K562 (cell line): ENCODE measurements around the gene IRGQ. TPM values are rescaled to one million over a fixed set of nuclear protein-coding genes. Genes with fewer than 3 reads are reported as not detected.

Experiments
- ADNP ChIP-seq: fragments of 200-800 bp; sonication (Bioruptor generic); IDR thresholded peaks from 2 replicates; pipeline ENCODE4 v1.6.1; 2016; ENCODE audit warnings: missing genetic modification characterization, missing compliant biosample characterization
- CREM ChIP-seq: IDR thresholded peaks from 2 replicates; pipeline ENCODE4 v1.6.1; 2014; ENCODE audit warnings: antibody characterized with exemption, low read depth
- FOXA3 ChIP-seq, 2 experiments: fragments of 450-650 bp in 1 of 2; sonication (generic) in 1 of 2; formaldehyde crosslinking; IDR thresholded peaks in 1 of 2; conservative IDR thresholded peaks in 1 of 2; 2 replicates each; pipeline versions ENCODE4 v1.4.0 to v1.8.0; 2020 to 2022; ENCODE audit warnings: mild to moderate bottlenecking in 2 of 2, missing genetic modification reagents in 1 of 2
- KLF16 ChIP-seq: IDR thresholded peaks from 2 replicates; pipeline ENCODE4 v1.6.1; 2016; ENCODE audit warnings: antibody characterized with exemption
- MAZ ChIP-seq, 2 experiments: fragments of 450-650 bp in 1 of 2; sonication (generic) in 1 of 2; formaldehyde crosslinking; IDR thresholded peaks in 1 of 2; conservative IDR thresholded peaks in 1 of 2; 2 replicates each; pipeline versions ENCODE4 v1.4.0 to v1.5.0; 2020; ENCODE audit warnings: mild to moderate bottlenecking in 1 of 2, missing genetic modification reagents in 1 of 2
- MBD2 ChIP-seq: sonication (generic); IDR thresholded peaks from 2 replicates; pipeline ENCODE4 v1.6.1; 2016; ENCODE audit warnings: low read depth, borderline replicate concordance
- MCM7 ChIP-seq, 2 experiments: fragments of 450-650 bp; IDR thresholded peaks; 2 replicates each; pipeline ENCODE4 v1.6.1; 2016 to 2018
- SMARCE1 ChIP-seq: fragments of 450-650 bp; IDR thresholded peaks from 2 replicates; pipeline ENCODE4 v1.7.1; 2016; ENCODE audit warnings: mild to moderate bottlenecking
- ZKSCAN1 ChIP-seq: fragments of 150-350 bp; IDR thresholded peaks from 2 replicates; pipeline ENCODE4 v1.6.1; 2016; ENCODE audit warnings: low read depth, low read length
- ZNF217 ChIP-seq: sonication (generic); formaldehyde crosslinking; IDR thresholded peaks from 2 replicates; pipeline ENCODE4 v1.8.0; 2022; ENCODE audit warnings: mild to moderate bottlenecking, missing genetic modification reagents
- ZNF586 ChIP-seq: fragments of 450-650 bp; formaldehyde crosslinking; conservative IDR thresholded peaks from 2 replicates; pipeline ENCODE4 v1.4.0; 2020; ENCODE audit warnings: mild to moderate bottlenecking, moderate library complexity
- polyA plus RNA-seq, 8 experiments: library from polyadenylated mRNA; depleted of rRNA in 4 of 8; stranded (reverse) in 5 of 8; unstranded in 3 of 8; fragments of >200 nt; fragmentation: Nextera tagmentation in 2 of 8; fragmentation: Illumina TruSeq in 1 of 8; extraction: Ambion mirVana in 2 of 8; extraction: Trizol in 1 of 8; gene quantifications; 2 replicates each; pipeline versions ENCODE4 v1.2.1 to v1.2.3, GENCODE V29; 2011 to 2014; ENCODE audit warnings: inconsistent platforms in 1 of 8, missing spikeins in 1 of 8
- total RNA-seq, 7 experiments: library from RNA; depleted of rRNA in 6 of 7; stranded (reverse); fragments of >200 nt in 6 of 7; fragmentation: Illumina TruSeq in 2 of 7; extraction: Trizol in 2 of 7; gene quantifications; 2 replicates each; pipeline versions ENCODE4 v1.2.1 to v1.2.3, GENCODE V29; 2011 to 2021; ENCODE audit warnings: low replicate concordance in 1 of 7
- TF ChIP-seq, protein P1 (sequence below): sonication (generic); formaldehyde crosslinking; IDR thresholded peaks from 2 replicates; pipeline ENCODE4 v1.8.0; 2022; ENCODE audit warnings: missing genetic modification reagents, mild to moderate bottlenecking, moderate library complexity, borderline replicate concordance
- TF ChIP-seq, protein P2 (sequence below), 2 experiments: fragments of 450-650 bp; formaldehyde crosslinking in 1 of 2; IDR thresholded peaks; 2 replicates each; pipeline versions ENCODE4 v1.4.0 to v1.6.1; 2014 to 2020; ENCODE audit warnings: mild to moderate bottlenecking in 2 of 2, borderline replicate concordance in 1 of 2, low read depth in 1 of 2
- TF ChIP-seq, protein P3 (sequence below), 2 experiments: IDR thresholded peaks; 2 replicates each; pipeline ENCODE4 v1.6.1; 2012; ENCODE audit warnings: improper control_type of control experiment in 2 of 2, low read depth in 2 of 2, low read length in 2 of 2, borderline replicate concordance in 1 of 2
- TF ChIP-seq, protein P4 (sequence below): sonication (generic); formaldehyde crosslinking; IDR thresholded peaks from 2 replicates; pipeline ENCODE4 v1.8.0; 2022; ENCODE audit warnings: mild to moderate bottlenecking, missing genetic modification reagents

IRGQ gene
- total and polyA plus RNA-seq, 9 of the 15 experiments (the other 6 are each of a cell fraction or from before 2014, with no cell fraction given) = 3.5 to 19.2 (median 7.9) TPM

DNA sequence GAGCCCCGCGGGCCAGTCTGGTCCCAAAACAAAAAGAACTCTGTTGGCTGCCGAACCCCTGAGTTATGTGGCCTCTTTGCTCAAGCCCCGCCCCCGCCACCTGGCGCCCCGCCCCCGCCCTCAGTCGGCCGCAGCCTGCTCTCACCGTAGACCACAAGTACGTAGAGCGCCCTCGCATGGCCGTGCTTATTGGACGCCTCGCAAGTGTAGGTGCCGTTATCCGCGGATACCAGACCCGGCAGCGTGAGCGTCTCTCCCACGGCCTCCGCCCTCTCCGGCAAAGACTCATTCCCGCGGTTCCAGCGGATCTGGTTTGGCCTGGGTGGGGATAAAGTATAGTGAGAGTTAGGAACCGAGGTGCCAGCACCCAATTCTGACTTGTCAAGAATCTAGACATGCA lies 29.0 kb upstream of the IRGQ start (continued):
- TF ChIP-seq, protein P1, sequence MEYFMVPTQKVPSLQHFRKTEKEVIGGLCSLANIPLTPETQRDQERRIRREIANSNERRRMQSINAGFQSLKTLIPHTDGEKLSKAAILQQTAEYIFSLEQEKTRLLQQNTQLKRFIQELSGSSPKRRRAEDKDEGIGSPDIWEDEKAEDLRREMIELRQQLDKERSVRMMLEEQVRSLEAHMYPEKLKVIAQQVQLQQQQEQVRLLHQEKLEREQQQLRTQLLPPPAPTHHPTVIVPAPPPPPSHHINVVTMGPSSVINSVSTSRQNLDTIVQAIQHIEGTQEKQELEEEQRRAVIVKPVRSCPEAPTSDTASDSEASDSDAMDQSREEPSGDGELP (CRISPR knock-in tag) = peak; percentile 55; the same call in 1 of the 2 replicates
- TF ChIP-seq SMARCE1 (no peak), ZNF217 (CRISPR knock-in tag) (no peak), ZKSCAN1 (0 out of 2 replicates have a peak, but pooled peaks have one; percentile 17), MAZ (CRISPR knock-in tag; conservative IDR thresholded peaks at IDR 0.05 in 1 of 2, IDR thresholded peaks at IDR 0.05 in 1 of 2) (0 out of 4 replicates have a peak, but pooled peaks of 1 of the 2 experiments have one; percentile 18), FOXA3 (CRISPR knock-in tag; conservative IDR thresholded peaks at IDR 0.05 in 1 of 2, IDR thresholded peaks at IDR 0.05 in 1 of 2) (no peak), MBD2 (no peak), MCM7 (IDR thresholded peaks at IDR 0.05) (no peak), ADNP (peak; percentile 33; the same call in 1 of the 2 replicates), KLF16 (peak; percentile 29; the same call in 1 of the 2 replicates), CREM (peak; percentile 76), ZNF586 (CRISPR knock-in tag) (no peak)
- TF ChIP-seq, protein P2, sequence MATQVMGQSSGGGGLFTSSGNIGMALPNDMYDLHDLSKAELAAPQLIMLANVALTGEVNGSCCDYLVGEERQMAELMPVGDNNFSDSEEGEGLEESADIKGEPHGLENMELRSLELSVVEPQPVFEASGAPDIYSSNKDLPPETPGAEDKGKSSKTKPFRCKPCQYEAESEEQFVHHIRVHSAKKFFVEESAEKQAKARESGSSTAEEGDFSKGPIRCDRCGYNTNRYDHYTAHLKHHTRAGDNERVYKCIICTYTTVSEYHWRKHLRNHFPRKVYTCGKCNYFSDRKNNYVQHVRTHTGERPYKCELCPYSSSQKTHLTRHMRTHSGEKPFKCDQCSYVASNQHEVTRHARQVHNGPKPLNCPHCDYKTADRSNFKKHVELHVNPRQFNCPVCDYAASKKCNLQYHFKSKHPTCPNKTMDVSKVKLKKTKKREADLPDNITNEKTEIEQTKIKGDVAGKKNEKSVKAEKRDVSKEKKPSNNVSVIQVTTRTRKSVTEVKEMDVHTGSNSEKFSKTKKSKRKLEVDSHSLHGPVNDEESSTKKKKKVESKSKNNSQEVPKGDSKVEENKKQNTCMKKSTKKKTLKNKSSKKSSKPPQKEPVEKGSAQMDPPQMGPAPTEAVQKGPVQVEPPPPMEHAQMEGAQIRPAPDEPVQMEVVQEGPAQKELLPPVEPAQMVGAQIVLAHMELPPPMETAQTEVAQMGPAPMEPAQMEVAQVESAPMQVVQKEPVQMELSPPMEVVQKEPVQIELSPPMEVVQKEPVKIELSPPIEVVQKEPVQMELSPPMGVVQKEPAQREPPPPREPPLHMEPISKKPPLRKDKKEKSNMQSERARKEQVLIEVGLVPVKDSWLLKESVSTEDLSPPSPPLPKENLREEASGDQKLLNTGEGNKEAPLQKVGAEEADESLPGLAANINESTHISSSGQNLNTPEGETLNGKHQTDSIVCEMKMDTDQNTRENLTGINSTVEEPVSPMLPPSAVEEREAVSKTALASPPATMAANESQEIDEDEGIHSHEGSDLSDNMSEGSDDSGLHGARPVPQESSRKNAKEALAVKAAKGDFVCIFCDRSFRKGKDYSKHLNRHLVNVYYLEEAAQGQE (IDR thresholded peaks at IDR 0.05; ENCODE audit: borderline replicate concordance) = 0 out of 2 replicates have a peak, but pooled peaks have one; percentile 29
- TF ChIP-seq, protein P2 (CRISPR knock-in tag; IDR thresholded peaks at IDR 0.05; ENCODE audit: low read depth) = no peak
- TF ChIP-seq, protein P3, sequence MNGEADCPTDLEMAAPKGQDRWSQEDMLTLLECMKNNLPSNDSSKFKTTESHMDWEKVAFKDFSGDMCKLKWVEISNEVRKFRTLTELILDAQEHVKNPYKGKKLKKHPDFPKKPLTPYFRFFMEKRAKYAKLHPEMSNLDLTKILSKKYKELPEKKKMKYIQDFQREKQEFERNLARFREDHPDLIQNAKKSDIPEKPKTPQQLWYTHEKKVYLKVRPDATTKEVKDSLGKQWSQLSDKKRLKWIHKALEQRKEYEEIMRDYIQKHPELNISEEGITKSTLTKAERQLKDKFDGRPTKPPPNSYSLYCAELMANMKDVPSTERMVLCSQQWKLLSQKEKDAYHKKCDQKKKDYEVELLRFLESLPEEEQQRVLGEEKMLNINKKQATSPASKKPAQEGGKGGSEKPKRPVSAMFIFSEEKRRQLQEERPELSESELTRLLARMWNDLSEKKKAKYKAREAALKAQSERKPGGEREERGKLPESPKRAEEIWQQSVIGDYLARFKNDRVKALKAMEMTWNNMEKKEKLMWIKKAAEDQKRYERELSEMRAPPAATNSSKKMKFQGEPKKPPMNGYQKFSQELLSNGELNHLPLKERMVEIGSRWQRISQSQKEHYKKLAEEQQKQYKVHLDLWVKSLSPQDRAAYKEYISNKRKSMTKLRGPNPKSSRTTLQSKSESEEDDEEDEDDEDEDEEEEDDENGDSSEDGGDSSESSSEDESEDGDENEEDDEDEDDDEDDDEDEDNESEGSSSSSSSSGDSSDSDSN (IDR thresholded peaks at IDR 0.05; ENCODE audit: borderline replicate concordance in 1 of 2, low read depth in 2 of 2, low read length in 2 of 2) = peak; percentile 65 to 68; a peak in 1 of 4 replicates
- TF ChIP-seq, protein P4, sequence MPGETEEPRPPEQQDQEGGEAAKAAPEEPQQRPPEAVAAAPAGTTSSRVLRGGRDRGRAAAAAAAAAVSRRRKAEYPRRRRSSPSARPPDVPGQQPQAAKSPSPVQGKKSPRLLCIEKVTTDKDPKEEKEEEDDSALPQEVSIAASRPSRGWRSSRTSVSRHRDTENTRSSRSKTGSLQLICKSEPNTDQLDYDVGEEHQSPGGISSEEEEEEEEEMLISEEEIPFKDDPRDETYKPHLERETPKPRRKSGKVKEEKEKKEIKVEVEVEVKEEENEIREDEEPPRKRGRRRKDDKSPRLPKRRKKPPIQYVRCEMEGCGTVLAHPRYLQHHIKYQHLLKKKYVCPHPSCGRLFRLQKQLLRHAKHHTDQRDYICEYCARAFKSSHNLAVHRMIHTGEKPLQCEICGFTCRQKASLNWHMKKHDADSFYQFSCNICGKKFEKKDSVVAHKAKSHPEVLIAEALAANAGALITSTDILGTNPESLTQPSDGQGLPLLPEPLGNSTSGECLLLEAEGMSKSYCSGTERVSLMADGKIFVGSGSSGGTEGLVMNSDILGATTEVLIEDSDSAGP (CRISPR knock-in tag) = no peak
